HepG2 (cell line): Measurements from ENCODE around the gene POLR2B.

Experiments
- CREB1 ChIP-seq, 2 experiments: fragments of 450-650 bp in 1 of 2; IDR thresholded peaks; 2 replicates each; pipeline ENCODE4 v1.6.1; 2016 to 2017; ENCODE audit warnings: control low read depth in 1 of 2, mild to moderate bottlenecking in 1 of 2, missing compliant biosample characterization in 1 of 2, missing genetic modification characterization in 1 of 2
- CREM ChIP-seq, 2 experiments: sonication (generic) in 1 of 2; formaldehyde crosslinking in 1 of 2; IDR thresholded peaks; 2 replicates each; pipeline versions ENCODE4 v1.4.0 to v1.6.1; 2016 to 2020; ENCODE audit warnings: antibody characterized with exemption in 1 of 2, mild to moderate bottlenecking in 1 of 2, missing genetic modification reagents in 1 of 2
- EZH2 ChIP-seq: conservative IDR thresholded peaks from 2 replicates; pipeline ENCODE4 v1.6.1; 2012; ENCODE audit warnings: mild to moderate bottlenecking, low read depth, low read length, moderate library complexity
- MATR3 ChIP-seq: sonication (generic); formaldehyde crosslinking; IDR thresholded peaks from 2 replicates; pipeline ENCODE4 v1.4.0; 2020; ENCODE audit warnings: missing genetic modification reagents
- POLR2A ChIP-seq, 2 experiments: IDR thresholded peaks; 2 replicates each; pipeline ENCODE4 v1.6.1; 2011; ENCODE audit warnings: low read depth in 2 of 2, low read length in 2 of 2, mild to moderate bottlenecking in 1 of 2, moderate library complexity in 1 of 2; ENCODE audit not compliant: insufficient read depth in 1 of 2
- RNF2 ChIP-seq: fragments of 450-650 bp; conservative IDR thresholded peaks from 2 replicates; pipeline ENCODE4 v1.6.1; 2016; ENCODE audit warnings: low read depth
- SOX5 ChIP-seq: IDR thresholded peaks from 2 replicates; pipeline ENCODE4 v1.6.1; 2016; ENCODE audit warnings: borderline replicate concordance
- SP140L ChIP-seq: sonication (generic); formaldehyde crosslinking; IDR thresholded peaks from 2 replicates; pipeline ENCODE4 v1.4.0; 2020; ENCODE audit warnings: missing genetic modification reagents, borderline replicate concordance
- ZFP41 ChIP-seq: sonication (generic); formaldehyde crosslinking; IDR thresholded peaks from 2 replicates; pipeline ENCODE4 v1.4.0; 2020; ENCODE audit warnings: mild to moderate bottlenecking, missing genetic modification reagents, borderline replicate concordance
- ZFP90 ChIP-seq: sonication (generic); formaldehyde crosslinking; IDR thresholded peaks from 2 replicates; pipeline ENCODE4 v1.8.0; 2022; ENCODE audit warnings: missing genetic modification reagents, mild to moderate bottlenecking, inconsistent platforms, borderline replicate concordance
- ZFX ChIP-seq: sonication (generic); formaldehyde crosslinking; IDR thresholded peaks from 2 replicates; pipeline ENCODE4 v1.4.0; 2020; ENCODE audit warnings: mild to moderate bottlenecking, low read depth, missing genetic modification reagents, moderate library complexity
- ZNF160 ChIP-seq: sonication (generic); formaldehyde crosslinking; IDR thresholded peaks from 2 replicates; pipeline ENCODE4 v1.8.0; 2022; ENCODE audit warnings: mild to moderate bottlenecking, inconsistent platforms, missing genetic modification reagents
- ZNF430 ChIP-seq: sonication (generic); formaldehyde crosslinking; IDR thresholded peaks from 2 replicates; pipeline ENCODE4 v1.9.0; 2021; ENCODE audit warnings: mild to moderate bottlenecking, missing genetic modification reagents
- TF ChIP-seq, protein P1 (sequence below): sonication (generic); formaldehyde crosslinking; IDR thresholded peaks from 2 replicates; pipeline ENCODE4 v1.4.0; 2020; ENCODE audit warnings: missing genetic modification reagents

- no peak for TF ChIP-seq RNF2
- no peak for TF ChIP-seq SP140L
- no peak for TF ChIP-seq CREM (IDR thresholded peaks at IDR 0.05)
- no peak for TF ChIP-seq CREM (CRISPR knock-in tag; IDR thresholded peaks at IDR 0.05)
- no peak for TF ChIP-seq CREB1 (IDR thresholded peaks at IDR 0.05)
- TF ChIP-seq CREB1 (CRISPR knock-in tag; IDR thresholded peaks at IDR 0.05), result no peak
- TF ChIP-seq EZH2, result no peak
- no peak for TF ChIP-seq ZNF430
- TF ChIP-seq ZNF160 (CRISPR knock-in tag), result no peak
- TF ChIP-seq POLR2A (IDR thresholded peaks at IDR 0.05; ENCODE audit: insufficient read depth in 1 of 2, low read depth in 2 of 2, low read length in 2 of 2), result no peak
- TF ChIP-seq MATR3 (CRISPR knock-in tag), result no peak
- TF ChIP-seq, protein P1, sequence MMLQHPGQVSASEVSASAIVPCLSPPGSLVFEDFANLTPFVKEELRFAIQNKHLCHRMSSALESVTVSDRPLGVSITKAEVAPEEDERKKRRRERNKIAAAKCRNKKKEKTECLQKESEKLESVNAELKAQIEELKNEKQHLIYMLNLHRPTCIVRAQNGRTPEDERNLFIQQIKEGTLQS (CRISPR knock-in tag), result no peak
- TF ChIP-seq ZFP90 (CRISPR knock-in tag), result no peak
- TF ChIP-seq SOX5 (CRISPR knock-in tag), result no peak
- TF ChIP-seq ZFP41 (CRISPR knock-in tag), result no peak
- no peak for TF ChIP-seq ZFX (CRISPR knock-in tag)
These were observed 34.9 kb downstream of the POLR2B start for GRCh38 chr4:57013543-57014120.
